ENCODE measurements around the gene OR4F3.
"Not testable (repeated sequence)": the region's sequence is repeated elsewhere in the genome, so short reads cannot be mapped to it uniquely, and the experiment has no call there.

Gene OR4F3

GRCh38 chr5:181366968-181367367 lies at the start of gene OR4F3:
OR4F3 (plus strand) TSS chr5:181367268.
- not testable (repeated sequence) for DNase-seq

Measured in hematopoietic multipotent progenitor cell treated with erythropoietin and hydrocortisone succinate and interleukin-3 and kit ligand, for 4 days (in vitro differentiated cells).